HepG2 (cell line): ENCODE results near the gene ZNF12. TPM values are rescaled to one million over a fixed set of nuclear protein-coding genes. Genes with fewer than 3 reads are reported as not detected.

Source experiments
- CBX1 ChIP-seq: IDR thresholded peaks from one replicate; pipeline ENCODE4 v1.6.1; 2016; ENCODE audit warnings: antibody characterized with exemption, low read depth
- HMGXB4 ChIP-seq, 2 experiments: sonication (generic) in 1 of 2; formaldehyde crosslinking in 1 of 2; IDR thresholded peaks; 2 replicates each; pipeline versions ENCODE4 v1.4.0 to v1.6.1; 2018 to 2020; ENCODE audit warnings: missing genetic modification reagents in 2 of 2, borderline replicate concordance in 1 of 2, low read depth in 1 of 2, mild to moderate bottlenecking in 1 of 2, missing biosample characterization in 1 of 2
- HOXA7 ChIP-seq: sonication (generic); formaldehyde crosslinking; IDR thresholded peaks from 2 replicates; pipeline ENCODE4 v1.8.1; 2022; ENCODE audit warnings: mild to moderate bottlenecking, missing genetic modification reagents, moderate library complexity
- ISL2 ChIP-seq: sonication (generic); formaldehyde crosslinking; IDR thresholded peaks from 2 replicates; pipeline ENCODE4 v1.5.0; 2020; ENCODE audit warnings: missing genetic modification reagents
- KLF15 ChIP-seq: sonication (generic); formaldehyde crosslinking; IDR thresholded peaks from 2 replicates; pipeline ENCODE4 v1.8.1; 2023; ENCODE audit warnings: borderline replicate concordance, mild to moderate bottlenecking, inconsistent platforms, missing genetic modification reagents, mixed read lengths
- MEF2D ChIP-seq: sonication (generic); formaldehyde crosslinking; IDR thresholded peaks from 2 replicates; pipeline ENCODE4 v1.5.1; 2020; ENCODE audit warnings: mild to moderate bottlenecking, missing genetic modification reagents
- NFYC ChIP-seq: IDR thresholded peaks from 2 replicates; pipeline ENCODE4 v1.6.1; 2016; ENCODE audit warnings: missing genetic modification reagents, missing compliant biosample characterization
- PITX1 ChIP-seq: sonication (generic); formaldehyde crosslinking; IDR thresholded peaks from 2 replicates; pipeline ENCODE4 v1.5.1; 2020; ENCODE audit warnings: mild to moderate bottlenecking, missing genetic modification reagents
- PRPF4 ChIP-seq: fragments of 200-400 bp; formaldehyde crosslinking; IDR thresholded peaks from 2 replicates; pipeline ENCODE4 v1.6.1; 2016; ENCODE audit warnings: low read length, low read depth; ENCODE audit not compliant: poor library complexity, severe bottlenecking
- RXRB ChIP-seq: IDR thresholded peaks from 2 replicates; pipeline ENCODE4 v1.6.1; 2016; ENCODE audit warnings: borderline replicate concordance, missing genetic modification reagents, missing compliant biosample characterization
- SRSF9 ChIP-seq: fragments of 200-400 bp; formaldehyde crosslinking; IDR thresholded peaks from 2 replicates; pipeline ENCODE4 v1.6.1; 2018; ENCODE audit warnings: borderline replicate concordance, mild to moderate bottlenecking, low read depth, low read length; ENCODE audit not compliant: insufficient read depth, poor library complexity, severe bottlenecking
- THYN1 ChIP-seq: sonication (generic); formaldehyde crosslinking; IDR thresholded peaks from 2 replicates; pipeline ENCODE4 v1.8.1; 2023; ENCODE audit warnings: low read depth, mild to moderate bottlenecking, moderate library complexity, missing genetic modification reagents, borderline replicate concordance
- TMF1 ChIP-seq: sonication (generic); formaldehyde crosslinking; IDR thresholded peaks from 2 replicates; pipeline ENCODE4 v1.8.1; 2022; ENCODE audit warnings: low read depth, missing genetic modification reagents
- ZBTB1 ChIP-seq: sonication (generic); formaldehyde crosslinking; IDR thresholded peaks from 2 replicates; pipeline ENCODE4 v1.4.0; 2020; ENCODE audit warnings: missing genetic modification reagents, borderline replicate concordance
- ZBTB10 ChIP-seq: sonication (generic); formaldehyde crosslinking; IDR thresholded peaks from 2 replicates; pipeline ENCODE4 v1.4.0; 2020; ENCODE audit warnings: missing genetic modification reagents, borderline replicate concordance
- ZNF224 ChIP-seq: sonication (generic); formaldehyde crosslinking; IDR thresholded peaks from 2 replicates; pipeline ENCODE4 v1.5.0; 2020; ENCODE audit warnings: mild to moderate bottlenecking, missing genetic modification reagents
- ZNF574 ChIP-seq: sonication (generic); formaldehyde crosslinking; IDR thresholded peaks from 2 replicates; pipeline ENCODE4 v1.4.0; 2020; ENCODE audit warnings: missing genetic modification reagents
- ZNF629 ChIP-seq: sonication (generic); formaldehyde crosslinking; conservative IDR thresholded peaks from 2 replicates; pipeline ENCODE4 v1.5.0; 2020; ENCODE audit warnings: missing genetic modification reagents
- ZNF703 ChIP-seq: sonication (generic); formaldehyde crosslinking; IDR thresholded peaks from 2 replicates; pipeline ENCODE4 v1.5.1; 2020; ENCODE audit warnings: missing genetic modification reagents, mild to moderate bottlenecking, moderate library complexity, borderline replicate concordance
- ZSCAN29 ChIP-seq: sonication (generic); formaldehyde crosslinking; conservative IDR thresholded peaks from 2 replicates; pipeline ENCODE4 v1.4.0; 2020; ENCODE audit warnings: mild to moderate bottlenecking, missing genetic modification reagents
- ZZZ3 ChIP-seq: sonication (generic); formaldehyde crosslinking; IDR thresholded peaks from 2 replicates; pipeline ENCODE4 v1.4.0; 2020; ENCODE audit warnings: missing genetic modification reagents, mild to moderate bottlenecking, borderline replicate concordance
- polyA plus RNA-seq, 8 experiments: library from polyadenylated mRNA; depleted of rRNA in 3 of 8; stranded (reverse) in 7 of 8; unstranded in 1 of 8; fragments of >200 nt; fragmentation: Illumina TruSeq in 4 of 8; extraction: Trizol in 4 of 8; gene quantifications; 2 replicates each; pipeline versions ENCODE4 v1.2.1 to v1.2.3, GENCODE V29; 2011 to 2016; ENCODE audit warnings: low read depth in 4 of 8, missing spikeins in 1 of 8, mixed read lengths in 1 of 8; ENCODE audit not compliant: insufficient read depth in 1 of 8
- total RNA-seq, 5 experiments: library from RNA; depleted of rRNA; stranded (reverse); fragments of >200 nt; fragmentation: Illumina TruSeq; extraction: Trizol; gene quantifications; 2 replicates each; pipeline ENCODE4 v1.2.3, GENCODE V29; 2016; ENCODE audit warnings: low read depth in 1 of 5

The ZNF12 gene
- total and polyA plus RNA-seq, 2 of the 13 experiments (the other 11 are each of a cell fraction or from before 2014, with no cell fraction given): 21.4 to 22.8 TPM

- TF ChIP-seq HMGXB4 (CRISPR knock-in tag; IDR thresholded peaks at IDR 0.05; ENCODE audit: borderline replicate concordance in 1 of 2, low read depth in 1 of 2) (peak; percentile 90 to 96), KLF15 (0 out of 2 replicates have a peak, but pooled peaks have one; percentile 26), MEF2D (CRISPR knock-in tag) (no peak), ZNF629 (CRISPR knock-in tag) (no peak), PITX1 (CRISPR knock-in tag) (no peak), ISL2 (peak; percentile 46; the same call in 1 of the 2 replicates), THYN1 (no peak), RXRB (CRISPR knock-in tag) (peak; percentile 99), HOXA7 (CRISPR knock-in tag) (no peak), CBX1 (peak; percentile 52), ZSCAN29 (CRISPR knock-in tag) (0 out of 2 replicates have a peak, but pooled peaks have one; percentile 23), ZBTB10 (peak; percentile 89; the same call in 1 of the 2 replicates), TMF1 (CRISPR knock-in tag) (no peak), SRSF9 (no peak), PRPF4 (no peak), ZNF574 (peak; percentile 86), ZNF703 (CRISPR knock-in tag) (no peak), ZBTB1 (CRISPR knock-in tag) (no peak), NFYC (CRISPR knock-in tag) (no peak; the same call in 1 of the 2 replicates), ZNF224 (CRISPR knock-in tag) (peak; percentile 57; the same call in 1 of the 2 replicates), ZZZ3 (CRISPR knock-in tag) (peak; percentile 94)
Observed at GRCh38 chr7:6729492-6730342, 23.0 kb upstream of the ZNF12 start (continued).
